H1 (cell line): ENCODE results near the gene ACKR3.

Experiments
- CEBPB ChIP-seq: IDR thresholded peaks from 2 replicates; pipeline ENCODE4 v1.6.1; 2012; ENCODE audit warnings: low read depth, low read length
- EZH2 ChIP-seq: fragments of 200-600 bp; sonication (generic); IDR thresholded peaks from 2 replicates; pipeline ENCODE4 v1.7.1; 2012; ENCODE audit warnings: low read depth, mild to moderate bottlenecking, moderate library complexity, low read length, inconsistent platforms; ENCODE audit not compliant: severe bottlenecking
- JUND ChIP-seq: IDR thresholded peaks from 2 replicates; pipeline ENCODE4 v1.6.1; 2011; ENCODE audit warnings: mild to moderate bottlenecking, improper control_type of control experiment, low read length
- POLR2A ChIP-seq, 2 experiments: IDR thresholded peaks; 1 replicate in 1 of 2; 2 replicates in 1 of 2; pipeline ENCODE4 v1.6.1; 2011; ENCODE audit warnings: low read depth in 2 of 2, low read length in 2 of 2, mild to moderate bottlenecking in 2 of 2; ENCODE audit errors: control extremely low read depth in 1 of 2
- RNF2 ChIP-seq: fragments of 200-900, 300-1000 bp; sonication (generic); IDR thresholded peaks from 2 replicates; pipeline ENCODE4 v1.7.1; 2016; ENCODE audit warnings: borderline replicate concordance, low read depth, mild to moderate bottlenecking, antibody characterized with exemption, low read length; ENCODE audit not compliant: poor library complexity, severe bottlenecking; ENCODE audit errors: missing control alignments
- TEAD4 ChIP-seq: IDR thresholded peaks from 2 replicates; pipeline ENCODE4 v1.6.1; 2012; ENCODE audit warnings: low read depth, low read length, inconsistent platforms, mixed read lengths
- ZNF274 ChIP-seq: IDR thresholded peaks from 2 replicates; pipeline ENCODE4 v1.7.0; 2012; ENCODE audit warnings: low read length, borderline replicate concordance; ENCODE audit errors: extremely low read depth
- TF ChIP-seq, protein P1 (sequence below), 3 experiments: IDR thresholded peaks; 1 replicate in 2 of 3; 2 replicates in 1 of 3; pipeline versions ENCODE4 v1.5.1 to v1.6.1; 2011; ENCODE audit warnings: low read length in 3 of 3, mild to moderate bottlenecking in 3 of 3, inconsistent platforms in 2 of 3, low read depth in 1 of 3, moderate library complexity in 1 of 3; ENCODE audit not compliant: insufficient read depth in 1 of 3; ENCODE audit errors: control extremely low read depth in 1 of 3
- TF ChIP-seq, protein P2 (sequence below): IDR thresholded peaks from 2 replicates; pipeline ENCODE4 v1.6.1; 2011; ENCODE audit warnings: low read length, improper control_type of control experiment

DNA sequence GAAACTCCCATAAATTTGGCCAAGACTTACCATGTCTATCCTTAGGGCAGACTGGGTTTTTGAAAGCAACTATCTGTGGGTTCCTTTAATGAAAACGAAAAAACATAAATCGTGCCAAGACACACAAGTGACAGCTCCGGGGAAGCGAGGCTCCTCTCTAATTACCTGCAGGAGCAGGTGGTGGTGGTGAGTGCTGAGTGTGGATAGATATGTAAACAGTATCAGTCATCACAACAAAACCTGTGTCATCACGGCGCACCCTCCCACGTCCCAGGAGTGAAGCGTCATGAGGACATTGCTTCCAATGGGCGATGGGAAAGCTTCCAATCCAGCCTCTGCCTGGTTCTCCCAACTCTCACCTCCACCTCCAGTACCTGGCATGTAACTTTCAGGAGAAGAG is 31.3 kb downstream of the ACKR3 start:
- TF ChIP-seq, protein P1, sequence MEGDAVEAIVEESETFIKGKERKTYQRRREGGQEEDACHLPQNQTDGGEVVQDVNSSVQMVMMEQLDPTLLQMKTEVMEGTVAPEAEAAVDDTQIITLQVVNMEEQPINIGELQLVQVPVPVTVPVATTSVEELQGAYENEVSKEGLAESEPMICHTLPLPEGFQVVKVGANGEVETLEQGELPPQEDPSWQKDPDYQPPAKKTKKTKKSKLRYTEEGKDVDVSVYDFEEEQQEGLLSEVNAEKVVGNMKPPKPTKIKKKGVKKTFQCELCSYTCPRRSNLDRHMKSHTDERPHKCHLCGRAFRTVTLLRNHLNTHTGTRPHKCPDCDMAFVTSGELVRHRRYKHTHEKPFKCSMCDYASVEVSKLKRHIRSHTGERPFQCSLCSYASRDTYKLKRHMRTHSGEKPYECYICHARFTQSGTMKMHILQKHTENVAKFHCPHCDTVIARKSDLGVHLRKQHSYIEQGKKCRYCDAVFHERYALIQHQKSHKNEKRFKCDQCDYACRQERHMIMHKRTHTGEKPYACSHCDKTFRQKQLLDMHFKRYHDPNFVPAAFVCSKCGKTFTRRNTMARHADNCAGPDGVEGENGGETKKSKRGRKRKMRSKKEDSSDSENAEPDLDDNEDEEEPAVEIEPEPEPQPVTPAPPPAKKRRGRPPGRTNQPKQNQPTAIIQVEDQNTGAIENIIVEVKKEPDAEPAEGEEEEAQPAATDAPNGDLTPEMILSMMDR (IDR thresholded peaks at IDR 0.05; ENCODE audit: control extremely low read depth in 1 of 3, insufficient read depth in 1 of 3, low read depth in 1 of 3, low read length in 3 of 3) = no peak
- TF ChIP-seq, protein P2, sequence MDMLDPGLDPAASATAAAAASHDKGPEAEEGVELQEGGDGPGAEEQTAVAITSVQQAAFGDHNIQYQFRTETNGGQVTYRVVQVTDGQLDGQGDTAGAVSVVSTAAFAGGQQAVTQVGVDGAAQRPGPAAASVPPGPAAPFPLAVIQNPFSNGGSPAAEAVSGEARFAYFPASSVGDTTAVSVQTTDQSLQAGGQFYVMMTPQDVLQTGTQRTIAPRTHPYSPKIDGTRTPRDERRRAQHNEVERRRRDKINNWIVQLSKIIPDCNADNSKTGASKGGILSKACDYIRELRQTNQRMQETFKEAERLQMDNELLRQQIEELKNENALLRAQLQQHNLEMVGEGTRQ = no peak
- TF ChIP-seq EZH2 (no peak), CEBPB (no peak), RNF2 (no peak), ZNF274 (no peak), POLR2A (IDR thresholded peaks at IDR 0.05; ENCODE audit: control extremely low read depth in 1 of 2, low read depth in 2 of 2, low read length in 2 of 2) (no peak), JUND (no peak), TEAD4 (no peak)
